Fibroblast of the aortic adventitia (primary cell): ENCODE measurements around the gene VPS37B. TPM values are rescaled to one million over a fixed set of nuclear protein-coding genes. Genes with fewer than 3 reads are reported as not detected.

ENCODE experiments used
- DNase-seq: peaks from one replicate; pipeline ENCODE4 v3.0.0-alpha.2; 2010; ENCODE audit warnings: low read depth
- H3K4me3 ChIP-seq: 2 replicates; pipeline ENCODE4 v1.5.1; 2011; ENCODE audit warnings: low read depth, mild to moderate bottlenecking, control low read depth, low read length, moderate library complexity
- total RNA-seq: library from RNA; depleted of rRNA; stranded (reverse); fragments of >200 nt; gene quantifications from 2 replicates; pipeline ENCODE4 v1.2.3, GENCODE V29; 2012; ENCODE audit warnings: low replicate concordance
- TF ChIP-seq, protein P1 (sequence below): IDR thresholded peaks from 2 replicates; pipeline ENCODE4 v1.5.1; 2011; ENCODE audit warnings: mild to moderate bottlenecking, low read length, control low read depth, inconsistent platforms; ENCODE audit not compliant: insufficient read depth

The VPS37B gene
- total RNA-seq, 1 donor = 17.8 TPM

DNA sequence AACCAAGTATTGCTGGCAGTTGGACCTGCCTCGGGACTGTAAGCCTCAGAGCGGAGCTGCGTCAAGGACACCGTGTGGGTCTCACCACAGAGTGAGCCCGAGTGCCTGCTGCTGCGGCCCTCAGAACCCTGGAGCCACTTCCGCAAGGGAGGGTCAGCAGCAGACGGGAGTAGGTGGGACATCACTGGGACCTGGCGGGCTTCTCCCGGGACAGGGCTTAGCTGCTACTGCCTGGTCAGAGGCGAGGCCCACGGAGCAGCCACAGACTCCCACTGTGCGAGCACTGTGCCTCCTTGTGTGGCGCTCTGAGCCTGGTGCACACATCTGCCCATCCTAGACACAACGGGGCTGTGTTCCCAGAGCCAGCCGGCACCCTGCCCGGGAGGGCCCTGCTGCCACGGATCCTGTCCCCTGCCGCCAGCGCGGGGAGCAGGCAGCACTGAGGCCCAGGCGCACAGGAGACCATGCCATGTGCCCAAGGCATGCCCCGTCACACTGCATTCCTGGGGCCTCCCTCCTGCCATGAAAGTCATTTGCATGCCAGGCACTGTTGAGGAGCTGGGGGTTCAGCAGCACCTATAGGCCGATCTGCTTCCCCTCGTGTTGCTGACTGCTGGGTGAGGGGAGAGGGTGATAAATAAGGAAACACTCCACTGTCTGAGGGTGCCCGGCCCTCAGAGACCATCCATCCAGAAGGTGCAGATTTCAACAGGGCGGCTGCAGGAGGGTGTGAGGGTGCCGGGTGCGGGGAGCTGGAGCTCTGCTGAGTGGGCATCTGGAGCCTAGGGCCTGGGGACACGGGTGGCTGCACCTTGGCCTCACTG lies 50.7 kb downstream of the VPS37B start:
- TF ChIP-seq, protein P1, sequence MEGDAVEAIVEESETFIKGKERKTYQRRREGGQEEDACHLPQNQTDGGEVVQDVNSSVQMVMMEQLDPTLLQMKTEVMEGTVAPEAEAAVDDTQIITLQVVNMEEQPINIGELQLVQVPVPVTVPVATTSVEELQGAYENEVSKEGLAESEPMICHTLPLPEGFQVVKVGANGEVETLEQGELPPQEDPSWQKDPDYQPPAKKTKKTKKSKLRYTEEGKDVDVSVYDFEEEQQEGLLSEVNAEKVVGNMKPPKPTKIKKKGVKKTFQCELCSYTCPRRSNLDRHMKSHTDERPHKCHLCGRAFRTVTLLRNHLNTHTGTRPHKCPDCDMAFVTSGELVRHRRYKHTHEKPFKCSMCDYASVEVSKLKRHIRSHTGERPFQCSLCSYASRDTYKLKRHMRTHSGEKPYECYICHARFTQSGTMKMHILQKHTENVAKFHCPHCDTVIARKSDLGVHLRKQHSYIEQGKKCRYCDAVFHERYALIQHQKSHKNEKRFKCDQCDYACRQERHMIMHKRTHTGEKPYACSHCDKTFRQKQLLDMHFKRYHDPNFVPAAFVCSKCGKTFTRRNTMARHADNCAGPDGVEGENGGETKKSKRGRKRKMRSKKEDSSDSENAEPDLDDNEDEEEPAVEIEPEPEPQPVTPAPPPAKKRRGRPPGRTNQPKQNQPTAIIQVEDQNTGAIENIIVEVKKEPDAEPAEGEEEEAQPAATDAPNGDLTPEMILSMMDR = no peak
- DNase-seq = no peak
- H3K4me3 ChIP-seq = no peak overlapping the region

- TF ChIP-seq, protein P1 = no peak
- H3K4me3 ChIP-seq = no peak overlapping the region
- no peak for DNase-seq
Observed at GRCh38 chr12:122844366-122844971, 51.5 kb downstream of the VPS37B start.

DNA sequence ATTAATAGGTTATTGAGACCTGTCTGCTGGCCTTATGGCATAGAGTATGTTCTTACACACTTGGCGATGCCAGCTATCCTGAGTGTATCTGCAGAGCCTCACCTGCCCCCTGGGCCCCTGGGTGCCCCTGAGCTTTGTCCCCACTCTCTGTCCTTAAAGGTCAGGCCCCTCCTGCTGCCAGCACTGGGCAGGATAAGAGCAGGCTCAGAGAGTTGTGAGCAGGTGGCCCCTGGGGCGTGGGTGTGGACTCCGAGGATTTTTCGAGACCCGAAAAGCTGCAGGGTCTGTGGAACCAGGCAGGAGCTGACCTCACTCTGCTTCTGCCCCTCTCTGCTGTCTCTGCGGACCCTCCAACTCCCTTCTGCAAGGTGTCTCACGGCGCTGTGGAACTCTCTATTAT lies 52.5 kb downstream of the VPS37B start:
- no peak for DNase-seq
- TF ChIP-seq, protein P1 = no peak
- H3K4me3 ChIP-seq = no peak overlapping the region

DNA sequence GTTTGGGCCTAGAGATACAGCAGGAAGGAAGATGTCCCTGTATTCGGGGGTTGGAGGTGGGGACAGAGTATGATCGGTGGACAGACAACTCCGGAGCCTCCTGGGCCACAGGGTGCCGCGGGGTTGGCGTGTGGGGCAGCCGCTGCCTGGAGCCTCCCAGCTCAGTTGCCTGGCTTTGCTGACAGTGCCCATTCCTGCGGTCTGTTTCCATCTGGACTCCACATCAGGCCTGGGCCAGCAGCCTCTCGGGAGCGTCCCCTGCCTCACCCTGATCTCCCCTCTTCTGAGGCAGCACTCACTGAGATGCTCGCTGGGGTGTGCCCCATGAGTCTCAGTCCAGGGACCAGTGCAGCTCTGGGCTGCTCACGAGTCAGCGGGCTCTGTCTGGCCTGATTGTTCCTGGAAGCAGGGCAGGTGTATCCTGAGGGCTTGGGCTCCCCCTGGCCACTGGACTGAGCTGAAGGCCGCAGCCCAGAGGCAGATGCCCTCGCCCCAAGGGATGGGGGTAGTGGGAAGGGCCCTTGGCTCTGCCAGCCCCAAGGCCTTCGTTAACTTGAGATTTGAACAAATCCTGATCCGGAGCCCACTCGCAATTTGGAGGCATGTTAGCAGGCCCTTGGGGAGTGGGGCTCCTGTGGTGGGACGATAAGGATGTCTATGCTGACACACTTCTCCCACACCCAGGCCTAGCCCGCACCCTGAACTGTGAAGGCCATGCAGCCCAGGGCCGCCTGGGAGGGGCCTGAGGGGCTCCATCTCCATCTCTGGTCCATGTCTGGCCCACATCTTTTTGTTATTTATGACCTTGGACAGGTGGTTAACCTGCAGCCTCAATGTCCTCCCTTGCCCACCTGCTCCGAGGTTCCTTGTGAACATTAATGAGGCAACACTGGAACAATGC lies 53.2 kb downstream of the VPS37B start:
- TF ChIP-seq, protein P1 = no peak
- no peak for DNase-seq
- no peak overlapping the region for H3K4me3 ChIP-seq

DNA sequence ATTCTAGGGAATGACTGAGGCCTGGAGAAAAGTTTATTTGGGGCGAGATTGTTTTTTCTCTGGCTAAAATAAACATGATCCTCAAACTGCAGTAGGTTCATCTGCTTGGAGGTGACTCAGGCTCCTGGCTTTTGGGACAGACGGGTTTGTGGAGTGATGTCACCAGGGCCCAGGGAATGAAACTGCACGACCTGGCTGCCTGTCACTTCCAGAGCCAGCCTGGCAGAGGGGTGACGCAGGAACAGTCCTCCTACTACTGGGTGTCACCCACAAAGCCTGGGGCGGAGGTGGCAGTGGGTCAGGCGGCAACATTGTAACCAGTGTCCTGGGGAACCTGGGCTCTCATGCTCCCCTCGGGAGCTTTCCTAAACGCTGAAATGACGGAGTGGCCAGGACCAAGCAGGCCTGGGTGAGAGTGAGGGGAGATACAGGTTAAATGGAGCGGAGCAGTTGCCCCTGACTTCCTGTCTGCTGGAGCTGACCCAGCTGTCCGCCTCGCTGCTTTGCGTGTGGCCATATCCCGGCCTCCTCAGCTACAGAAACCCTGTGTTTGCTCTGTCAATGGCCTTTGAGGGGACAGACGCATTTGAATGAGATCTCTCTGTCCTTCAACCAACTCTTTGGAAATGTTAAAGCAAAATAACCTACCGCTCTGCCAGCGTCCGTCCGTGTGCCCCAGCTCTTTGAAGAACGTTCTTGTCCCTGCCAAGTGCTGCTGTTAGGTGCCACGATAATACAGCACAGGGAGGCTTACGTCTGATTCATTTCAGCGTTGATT lies 54.2 kb downstream of the VPS37B start:
- no peak overlapping the region for H3K4me3 ChIP-seq
- DNase-seq = no peak
- TF ChIP-seq, protein P1 = no peak
